HG02642 (cell line): ENCODE data around the gene PANK2.
"Not testable (repeated sequence)": the region's sequence is repeated elsewhere in the genome, so short reads cannot be mapped to it uniquely, and the experiment has no call there.

Experiments used
- ATAC-seq: cut with Tn5 transposase; IDR thresholded peaks from one replicate; pipeline ENCODE4 v1.9.1; 2021; ENCODE audit warnings: mild to moderate bottlenecking; ENCODE audit not compliant: unreplicated experiment, poor library complexity

The PANK2 gene

GRCh38 chr20:3869839-3870634 is 19.1 kb upstream of the PANK2 start:
- ATAC-seq, result no peak

GRCh38 chr20:3871550-3872265 is 17.5 kb upstream of the PANK2 start:
- no peak for ATAC-seq

GRCh38 chr20:3873507-3873906 is 15.7 kb upstream of the PANK2 start:
- no peak for ATAC-seq

GRCh38 chr20:3874194-3874844 is 14.9 kb upstream of the PANK2 start:
- no peak for ATAC-seq

GRCh38 chr20:3875378-3875974 is 13.7 kb upstream of the PANK2 start:
- no peak for ATAC-seq

GRCh38 chr20:3876000-3876399 is 13.2 kb upstream of the PANK2 start:
- no peak for ATAC-seq

- ATAC-seq, result no peak
These were observed 12.5 kb upstream of the PANK2 start for GRCh38 chr20:3876676-3877075.

GRCh38 chr20:3878921-3879274 is 10.3 kb upstream of the PANK2 start:
- ATAC-seq, result not testable (repeated sequence)

- no peak for ATAC-seq
These were observed 3.5 kb upstream of the PANK2 start for GRCh38 chr20:3885715-3886114.

GRCh38 chr20:3887876-3888620 is 1.1 kb upstream of the PANK2 start:
- ATAC-seq, result no peak

GRCh38 chr20:3889489-3890397 is 556 bp downstream of the PANK2 start:
- peak; percentile 33 for ATAC-seq

GRCh38 chr20:3890398-3890751 is 1.2 kb downstream of the PANK2 start:
- ATAC-seq, result no peak

- no peak for ATAC-seq
These were observed 2.1 kb downstream of the PANK2 start for GRCh38 chr20:3890999-3891929.

- no peak for ATAC-seq
These were observed 5.6 kb downstream of the PANK2 start for GRCh38 chr20:3894796-3895195.

- no peak for ATAC-seq
These were observed 7.1 kb downstream of the PANK2 start for GRCh38 chr20:3896302-3896701.

- ATAC-seq, result no peak
These were observed 7.8 kb downstream of the PANK2 start for GRCh38 chr20:3896853-3897583.

- ATAC-seq, result not testable (repeated sequence)
These were observed 9.0 kb downstream of the PANK2 start for GRCh38 chr20:3898181-3898580.

- no peak for ATAC-seq
These were observed 9.5 kb downstream of the PANK2 start for GRCh38 chr20:3898639-3899038.
